ENCODE measurements around the gene RHOG.

RHOG gene

DNA sequence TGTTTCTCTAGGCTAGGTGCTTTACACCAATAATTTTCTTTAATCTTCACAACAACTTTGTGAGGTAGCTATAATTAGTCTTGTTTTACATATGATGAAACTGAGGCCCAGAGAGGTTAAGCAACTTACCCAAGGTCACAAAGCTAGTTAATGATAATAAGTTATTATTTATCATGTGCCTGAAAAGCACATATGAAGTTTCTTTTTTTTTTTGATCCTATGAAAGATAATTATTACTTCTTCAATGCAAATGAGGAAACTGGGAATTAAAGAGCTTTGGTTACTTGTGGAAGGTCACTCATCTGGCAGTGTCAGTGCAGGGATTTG is 37.5 kb upstream of the RHOG start:
- TF ChIP-seq TAF1 (IDR thresholded peaks at IDR 0.05; ENCODE audit: low read depth), result no peak
- TF ChIP-seq, protein P1, sequence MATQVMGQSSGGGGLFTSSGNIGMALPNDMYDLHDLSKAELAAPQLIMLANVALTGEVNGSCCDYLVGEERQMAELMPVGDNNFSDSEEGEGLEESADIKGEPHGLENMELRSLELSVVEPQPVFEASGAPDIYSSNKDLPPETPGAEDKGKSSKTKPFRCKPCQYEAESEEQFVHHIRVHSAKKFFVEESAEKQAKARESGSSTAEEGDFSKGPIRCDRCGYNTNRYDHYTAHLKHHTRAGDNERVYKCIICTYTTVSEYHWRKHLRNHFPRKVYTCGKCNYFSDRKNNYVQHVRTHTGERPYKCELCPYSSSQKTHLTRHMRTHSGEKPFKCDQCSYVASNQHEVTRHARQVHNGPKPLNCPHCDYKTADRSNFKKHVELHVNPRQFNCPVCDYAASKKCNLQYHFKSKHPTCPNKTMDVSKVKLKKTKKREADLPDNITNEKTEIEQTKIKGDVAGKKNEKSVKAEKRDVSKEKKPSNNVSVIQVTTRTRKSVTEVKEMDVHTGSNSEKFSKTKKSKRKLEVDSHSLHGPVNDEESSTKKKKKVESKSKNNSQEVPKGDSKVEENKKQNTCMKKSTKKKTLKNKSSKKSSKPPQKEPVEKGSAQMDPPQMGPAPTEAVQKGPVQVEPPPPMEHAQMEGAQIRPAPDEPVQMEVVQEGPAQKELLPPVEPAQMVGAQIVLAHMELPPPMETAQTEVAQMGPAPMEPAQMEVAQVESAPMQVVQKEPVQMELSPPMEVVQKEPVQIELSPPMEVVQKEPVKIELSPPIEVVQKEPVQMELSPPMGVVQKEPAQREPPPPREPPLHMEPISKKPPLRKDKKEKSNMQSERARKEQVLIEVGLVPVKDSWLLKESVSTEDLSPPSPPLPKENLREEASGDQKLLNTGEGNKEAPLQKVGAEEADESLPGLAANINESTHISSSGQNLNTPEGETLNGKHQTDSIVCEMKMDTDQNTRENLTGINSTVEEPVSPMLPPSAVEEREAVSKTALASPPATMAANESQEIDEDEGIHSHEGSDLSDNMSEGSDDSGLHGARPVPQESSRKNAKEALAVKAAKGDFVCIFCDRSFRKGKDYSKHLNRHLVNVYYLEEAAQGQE (IDR thresholded peaks at IDR 0.05; ENCODE audit: low read depth), result no peak
- TF ChIP-seq FOXM1 (IDR thresholded peaks at IDR 0.05; ENCODE audit: borderline replicate concordance, low read depth), result no peak
- no peak for TF ChIP-seq RAD21 (IDR thresholded peaks at IDR 0.05; ENCODE audit: low read depth)
- TF ChIP-seq CEBPB (IDR thresholded peaks at IDR 0.05), result no peak
- TF ChIP-seq TCF12 (IDR thresholded peaks at IDR 0.05; ENCODE audit: low read depth), result no peak
- TF ChIP-seq NFIC (IDR thresholded peaks at IDR 0.05), result no peak
- TF ChIP-seq CREB1 (IDR thresholded peaks at IDR 0.05; ENCODE audit: low read depth), result no peak
- no peak for TF ChIP-seq YY1 (IDR thresholded peaks at IDR 0.05; ENCODE audit: low read depth)
- TF ChIP-seq, protein P2, sequence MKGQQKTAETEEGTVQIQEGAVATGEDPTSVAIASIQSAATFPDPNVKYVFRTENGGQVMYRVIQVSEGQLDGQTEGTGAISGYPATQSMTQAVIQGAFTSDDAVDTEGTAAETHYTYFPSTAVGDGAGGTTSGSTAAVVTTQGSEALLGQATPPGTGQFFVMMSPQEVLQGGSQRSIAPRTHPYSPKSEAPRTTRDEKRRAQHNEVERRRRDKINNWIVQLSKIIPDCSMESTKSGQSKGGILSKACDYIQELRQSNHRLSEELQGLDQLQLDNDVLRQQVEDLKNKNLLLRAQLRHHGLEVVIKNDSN (IDR thresholded peaks at IDR 0.05), result no peak
- no peak for TF ChIP-seq EP300 (IDR thresholded peaks at IDR 0.05; ENCODE audit: borderline replicate concordance)
- TF ChIP-seq TEAD4 (IDR thresholded peaks at IDR 0.05), result no peak
- no peak for TF ChIP-seq EGR1 (IDR thresholded peaks at IDR 0.05)
- TF ChIP-seq ZBTB7A (IDR thresholded peaks at IDR 0.05; ENCODE audit: low read depth), result no peak
- TF ChIP-seq, protein P3, sequence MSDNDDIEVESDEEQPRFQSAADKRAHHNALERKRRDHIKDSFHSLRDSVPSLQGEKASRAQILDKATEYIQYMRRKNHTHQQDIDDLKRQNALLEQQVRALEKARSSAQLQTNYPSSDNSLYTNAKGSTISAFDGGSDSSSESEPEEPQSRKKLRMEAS (IDR thresholded peaks at IDR 0.05), result no peak

DNA sequence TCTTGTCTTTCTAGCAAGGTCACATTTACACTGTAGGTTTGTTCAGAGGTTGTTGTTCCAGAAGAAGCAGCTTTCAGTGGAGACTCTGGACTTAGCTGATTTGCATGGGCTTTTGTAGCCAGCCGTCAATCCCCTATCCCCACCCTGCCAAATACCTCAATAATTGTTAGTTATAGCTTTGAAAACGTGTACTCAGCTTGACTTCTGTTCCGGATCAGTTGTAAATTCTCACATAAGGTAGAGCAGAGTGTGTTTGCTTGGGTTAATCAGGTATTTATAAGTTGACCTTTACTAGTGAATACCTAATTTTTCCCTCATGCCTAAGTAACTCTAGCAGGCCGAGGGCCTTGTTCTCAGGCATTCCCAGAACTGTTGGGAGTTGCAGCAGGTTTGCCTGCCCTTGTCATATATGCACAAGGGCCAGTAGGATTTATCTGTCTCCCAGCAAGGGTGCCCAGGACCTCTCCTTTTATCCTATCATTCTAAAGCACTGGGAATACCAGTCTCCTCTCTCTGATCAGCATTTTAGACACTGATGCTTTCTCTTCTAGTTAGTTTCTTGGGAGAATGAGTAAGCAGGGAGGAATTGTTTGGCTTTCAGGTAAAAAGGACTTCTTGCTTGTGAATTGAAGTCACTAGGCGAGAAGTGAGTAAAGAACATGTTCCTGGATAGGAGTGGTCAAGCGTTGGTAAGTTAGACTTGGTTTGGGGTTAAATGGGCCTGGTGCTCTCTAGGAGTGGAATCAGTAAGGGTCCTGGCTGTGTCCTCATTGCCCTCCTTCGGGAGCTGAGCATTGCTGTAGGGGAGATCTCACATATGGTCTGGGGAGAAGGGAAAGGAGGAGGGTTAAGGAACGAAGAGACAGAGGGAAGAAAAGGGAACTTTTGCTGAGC is 36.9 kb upstream of the RHOG start:
- TF ChIP-seq TCF12 (IDR thresholded peaks at IDR 0.05; ENCODE audit: low read depth) (no peak), EGR1 (IDR thresholded peaks at IDR 0.05) (no peak), TEAD4 (IDR thresholded peaks at IDR 0.05) (no peak), EP300 (IDR thresholded peaks at IDR 0.05; ENCODE audit: borderline replicate concordance) (no peak), ZBTB7A (IDR thresholded peaks at IDR 0.05; ENCODE audit: low read depth) (no peak), RAD21 (IDR thresholded peaks at IDR 0.05; ENCODE audit: low read depth) (no peak), FOXM1 (IDR thresholded peaks at IDR 0.05; ENCODE audit: borderline replicate concordance, low read depth) (no peak)
- TF ChIP-seq, protein P2 (IDR thresholded peaks at IDR 0.05), result no peak
- TF ChIP-seq, protein P3 (IDR thresholded peaks at IDR 0.05), result no peak

DNA sequence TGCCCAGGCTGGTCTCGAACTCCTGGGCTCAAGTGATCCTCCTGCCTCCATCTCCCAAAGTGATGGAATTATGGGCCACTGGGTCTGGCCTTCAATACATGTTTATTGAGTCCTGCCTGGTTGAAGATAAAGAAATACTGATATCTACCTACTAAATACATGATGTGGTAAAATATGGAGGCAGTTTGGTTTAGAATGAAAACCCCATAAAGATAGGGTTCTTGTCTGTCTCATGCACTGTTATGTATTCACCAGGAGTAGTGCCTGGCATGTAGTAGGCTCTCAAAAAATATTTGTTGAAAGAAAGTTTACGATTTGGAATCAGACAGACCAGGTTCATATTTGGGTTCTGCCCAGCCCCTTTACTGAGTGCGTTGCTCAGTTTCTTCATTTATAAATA is 35.9 kb upstream of the RHOG start:
- TF ChIP-seq, protein P3 (IDR thresholded peaks at IDR 0.05), result no peak
- TF ChIP-seq CEBPB (IDR thresholded peaks at IDR 0.05) (no peak), EP300 (IDR thresholded peaks at IDR 0.05; ENCODE audit: borderline replicate concordance) (no peak), FOXM1 (IDR thresholded peaks at IDR 0.05; ENCODE audit: borderline replicate concordance, low read depth) (no peak), TAF1 (IDR thresholded peaks at IDR 0.05; ENCODE audit: low read depth) (no peak), RAD21 (IDR thresholded peaks at IDR 0.05; ENCODE audit: low read depth) (no peak), TCF12 (IDR thresholded peaks at IDR 0.05; ENCODE audit: low read depth) (no peak), EGR1 (IDR thresholded peaks at IDR 0.05) (no peak), NFIC (IDR thresholded peaks at IDR 0.05) (no peak), YY1 (IDR thresholded peaks at IDR 0.05; ENCODE audit: low read depth) (no peak), CREB1 (IDR thresholded peaks at IDR 0.05; ENCODE audit: low read depth) (no peak), ZBTB7A (IDR thresholded peaks at IDR 0.05; ENCODE audit: low read depth) (no peak)
- TF ChIP-seq, protein P2 (IDR thresholded peaks at IDR 0.05), result no peak
- TF ChIP-seq, protein P1 (IDR thresholded peaks at IDR 0.05; ENCODE audit: low read depth), result no peak

DNA sequence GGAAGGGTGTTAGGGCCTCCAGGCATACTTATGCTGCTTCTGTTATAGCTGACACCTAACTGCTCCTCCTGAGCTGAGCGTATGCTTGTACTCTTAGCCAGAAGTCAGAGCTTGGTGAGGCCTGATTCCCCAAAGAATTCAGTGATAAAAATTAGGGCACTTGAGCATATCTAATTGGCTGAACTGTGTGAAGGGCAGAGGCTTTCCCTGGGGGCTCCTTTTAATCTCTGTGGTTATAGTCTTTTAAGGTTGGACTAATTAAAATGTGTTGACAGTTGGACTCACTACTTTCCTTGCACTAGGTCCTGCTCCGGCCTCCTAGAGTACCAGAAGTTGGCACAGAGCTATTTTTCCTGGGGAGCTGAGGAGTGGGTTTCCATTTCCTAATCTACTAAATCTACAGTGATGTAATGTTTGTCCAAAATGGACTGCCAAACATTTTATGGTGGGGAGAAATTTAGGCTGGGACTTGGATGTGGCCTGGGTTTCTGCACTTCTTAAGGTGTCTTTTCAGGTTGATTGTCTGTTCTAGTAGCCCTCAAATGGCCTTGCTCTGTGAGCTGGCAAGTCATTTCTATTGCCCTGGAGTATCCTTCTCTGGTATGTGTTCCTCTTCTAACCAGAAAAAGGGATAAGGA is 33.1 kb upstream of the RHOG start:
- TF ChIP-seq EGR1 (IDR thresholded peaks at IDR 0.05) (no peak), FOXM1 (IDR thresholded peaks at IDR 0.05; ENCODE audit: borderline replicate concordance, low read depth) (no peak), CEBPB (IDR thresholded peaks at IDR 0.05) (no peak), RAD21 (IDR thresholded peaks at IDR 0.05; ENCODE audit: low read depth) (no peak), TAF1 (IDR thresholded peaks at IDR 0.05; ENCODE audit: low read depth) (no peak), NFIC (IDR thresholded peaks at IDR 0.05) (no peak), EP300 (IDR thresholded peaks at IDR 0.05; ENCODE audit: borderline replicate concordance) (no peak), ZBTB7A (IDR thresholded peaks at IDR 0.05; ENCODE audit: low read depth) (no peak), TCF12 (IDR thresholded peaks at IDR 0.05; ENCODE audit: low read depth) (no peak), TEAD4 (IDR thresholded peaks at IDR 0.05) (no peak)
- TF ChIP-seq, protein P3 (IDR thresholded peaks at IDR 0.05), result no peak
- TF ChIP-seq, protein P2 (IDR thresholded peaks at IDR 0.05), result no peak
- TF ChIP-seq, protein P1 (IDR thresholded peaks at IDR 0.05; ENCODE audit: low read depth), result no peak
